ENCODE data around the gene CUX1.

- TF ChIP-seq, protein P1, sequence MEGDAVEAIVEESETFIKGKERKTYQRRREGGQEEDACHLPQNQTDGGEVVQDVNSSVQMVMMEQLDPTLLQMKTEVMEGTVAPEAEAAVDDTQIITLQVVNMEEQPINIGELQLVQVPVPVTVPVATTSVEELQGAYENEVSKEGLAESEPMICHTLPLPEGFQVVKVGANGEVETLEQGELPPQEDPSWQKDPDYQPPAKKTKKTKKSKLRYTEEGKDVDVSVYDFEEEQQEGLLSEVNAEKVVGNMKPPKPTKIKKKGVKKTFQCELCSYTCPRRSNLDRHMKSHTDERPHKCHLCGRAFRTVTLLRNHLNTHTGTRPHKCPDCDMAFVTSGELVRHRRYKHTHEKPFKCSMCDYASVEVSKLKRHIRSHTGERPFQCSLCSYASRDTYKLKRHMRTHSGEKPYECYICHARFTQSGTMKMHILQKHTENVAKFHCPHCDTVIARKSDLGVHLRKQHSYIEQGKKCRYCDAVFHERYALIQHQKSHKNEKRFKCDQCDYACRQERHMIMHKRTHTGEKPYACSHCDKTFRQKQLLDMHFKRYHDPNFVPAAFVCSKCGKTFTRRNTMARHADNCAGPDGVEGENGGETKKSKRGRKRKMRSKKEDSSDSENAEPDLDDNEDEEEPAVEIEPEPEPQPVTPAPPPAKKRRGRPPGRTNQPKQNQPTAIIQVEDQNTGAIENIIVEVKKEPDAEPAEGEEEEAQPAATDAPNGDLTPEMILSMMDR (IDR thresholded peaks at IDR 0.05): no peak
- TF ChIP-seq POLR2A (IDR thresholded peaks at IDR 0.05): no peak
Observed at GRCh38 chr7:102096012-102096332, 278.5 kb downstream of the CUX1 start.

Measured in body of pancreas (tissue), 4 donors.